Measurements from ENCODE around the gene TLDC2. TPM values are rescaled to one million over a fixed set of nuclear protein-coding genes. Genes with fewer than 3 reads are reported as not detected.

Gene TLDC2
- total RNA-seq, 1 experiment from 2014 or later, result not detected

GRCh38 chr20:36860811-36861624 is 14.9 kb upstream of the TLDC2 start:
- no peaks in the 10 kb centered on the region for H3K27me3 ChIP-seq (ENCODE audit: low read length)
- H3K36me3 ChIP-seq (ENCODE audit: insufficient read depth, low read length), result peaks cover 4% of the 10 kb centered on the region; the same call in 1 of the 2 replicates
- H3K4me2 ChIP-seq (ENCODE audit: low read depth, low read length, poor library complexity, severe bottlenecking), result peak overlapping the region; percentile 94
- H2AFZ ChIP-seq (ENCODE audit: low read length), result no peak overlapping the region
- H3K4me3 ChIP-seq (ENCODE audit: low read length), result peak overlapping the region; percentile 87
- no peaks in the 10 kb centered on the region for H3K9me3 ChIP-seq (ENCODE audit: low read length)
- DNase-seq, result peak; percentile 64
- peaks cover 18% of the 10 kb centered on the region; the same call in 1 of the 2 replicates for H4K20me1 ChIP-seq (ENCODE audit: insufficient read depth, low read depth, low read length)
- H3K9ac ChIP-seq (ENCODE audit: low read length), result peak overlapping the region; percentile 97
- H3K27ac ChIP-seq (ENCODE audit: low read length), result peak overlapping the region; percentile 98
- H3K79me2 ChIP-seq (ENCODE audit: low read length), result peaks cover 74% of the 10 kb centered on the region
- H3K9me2 ChIP-seq (replicated peaks; ENCODE audit: insufficient read depth, low read length), result no peaks in the 10 kb centered on the region
- H3K4me1 ChIP-seq (ENCODE audit: low read length), result peaks cover 66% of the 10 kb centered on the region

- Histone ChIP-seq H3K9ac (ENCODE audit: low read length) (peak overlapping the region; percentile 97), H3K79me2 (ENCODE audit: low read length) (peaks cover 68% of the 10 kb centered on the region), H3K4me2 (ENCODE audit: low read depth, low read length, poor library complexity, severe bottlenecking) (peak overlapping the region; percentile 94), H3K4me3 (ENCODE audit: low read length) (peak overlapping the region; percentile 87), H4K20me1 (ENCODE audit: insufficient read depth, low read depth, low read length) (peaks cover 12% of the 10 kb centered on the region; the same call in 1 of the 2 replicates), H3K4me1 (ENCODE audit: low read length) (peaks cover 60% of the 10 kb centered on the region), H3K27ac (ENCODE audit: low read length) (peak overlapping the region; percentile 98), H2AFZ (ENCODE audit: low read length) (no peak overlapping the region), H3K9me3 (ENCODE audit: low read length) (no peaks in the 10 kb centered on the region), H3K9me2 (replicated peaks; ENCODE audit: insufficient read depth, low read length) (no peaks in the 10 kb centered on the region), H3K36me3 (ENCODE audit: insufficient read depth, low read length) (peaks cover 4% of the 10 kb centered on the region; the same call in 1 of the 2 replicates), H3K27me3 (ENCODE audit: low read length) (no peaks in the 10 kb centered on the region)
- DNase-seq, result no peak
These were observed 14.4 kb upstream of the TLDC2 start for GRCh38 chr20:36861625-36861874.

DNA sequence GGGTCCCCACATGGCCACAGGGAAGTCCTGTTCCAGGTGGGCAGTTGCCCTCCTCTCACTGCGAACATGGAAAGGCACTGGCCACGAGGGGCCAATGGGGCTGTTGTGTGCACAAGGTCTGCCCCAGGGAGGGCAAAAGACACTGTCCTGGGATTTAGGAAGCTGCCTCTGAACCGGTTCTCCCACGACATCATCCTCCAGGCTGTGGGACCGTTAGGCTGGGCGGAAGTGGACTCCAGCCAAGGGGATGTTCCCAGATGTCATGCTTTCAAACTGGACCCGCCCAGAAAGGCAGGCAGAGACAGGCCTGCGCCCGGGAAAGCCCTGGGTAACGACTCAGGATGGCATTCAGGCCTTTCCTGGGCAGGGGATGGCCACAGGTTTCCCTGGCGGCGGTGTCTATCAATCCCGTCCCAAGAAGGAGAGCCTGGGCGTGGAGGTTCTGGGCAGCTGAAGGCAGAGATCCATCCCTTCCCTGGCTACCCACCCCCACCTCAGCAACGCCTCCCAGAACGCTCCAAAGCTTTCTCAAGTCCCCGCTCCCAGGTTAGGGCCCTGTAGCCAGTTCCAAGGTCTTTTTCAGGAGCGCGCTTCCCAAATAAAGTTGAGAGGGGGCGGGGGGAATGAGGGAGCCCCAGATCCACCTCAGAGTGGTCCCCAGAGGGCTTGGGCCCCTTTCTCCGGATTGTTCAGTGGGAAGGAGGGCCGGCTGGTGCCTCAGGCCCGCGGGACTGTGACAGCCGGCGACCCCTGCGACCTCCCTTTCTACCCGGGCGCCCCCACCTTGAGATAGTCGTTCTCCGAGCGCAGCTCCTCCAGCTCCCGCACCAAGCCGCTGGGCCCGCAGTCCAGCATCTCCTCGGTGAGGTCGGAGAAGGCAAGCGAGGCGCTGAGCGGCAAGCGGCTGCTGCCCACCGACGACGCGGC is 13.8 kb upstream of the TLDC2 start:
- peak overlapping the region; percentile 94 for H3K4me2 ChIP-seq (ENCODE audit: low read depth, low read length, poor library complexity, severe bottlenecking)
- peak overlapping the region; percentile 87 for H3K4me3 ChIP-seq (ENCODE audit: low read length)
- no peak overlapping the region for H2AFZ ChIP-seq (ENCODE audit: low read length)
- no peaks in the 10 kb centered on the region for H3K9me3 ChIP-seq (ENCODE audit: low read length)
- peaks cover 58% of the 10 kb centered on the region for H3K4me1 ChIP-seq (ENCODE audit: low read length)
- no peaks in the 10 kb centered on the region for H3K9me2 ChIP-seq (replicated peaks; ENCODE audit: insufficient read depth, low read length)
- peak; percentile 63 for DNase-seq
- H3K79me2 ChIP-seq (ENCODE audit: low read length), result peaks cover 62% of the 10 kb centered on the region
- H3K27me3 ChIP-seq (ENCODE audit: low read length), result no peaks in the 10 kb centered on the region
- H3K27ac ChIP-seq (ENCODE audit: low read length), result peak overlapping the region; percentile 98
- peaks cover 4% of the 10 kb centered on the region; the same call in 1 of the 2 replicates for H3K36me3 ChIP-seq (ENCODE audit: insufficient read depth, low read length)
- peaks cover 8% of the 10 kb centered on the region; the same call in 1 of the 2 replicates for H4K20me1 ChIP-seq (ENCODE audit: insufficient read depth, low read depth, low read length)
- H3K9ac ChIP-seq (ENCODE audit: low read length), result peak overlapping the region; percentile 97

- peak; percentile 55 for DNase-seq
- H2AFZ ChIP-seq (ENCODE audit: low read length), result no peak overlapping the region
- peak overlapping the region; percentile 98 for H3K27ac ChIP-seq (ENCODE audit: low read length)
- H4K20me1 ChIP-seq (ENCODE audit: insufficient read depth, low read depth, low read length), result no peaks in the 10 kb centered on the region; the same call in 1 of the 2 replicates
- peak overlapping the region; percentile 87 for H3K4me3 ChIP-seq (ENCODE audit: low read length)
- H3K36me3 ChIP-seq (ENCODE audit: insufficient read depth, low read length), result peaks cover 4% of the 10 kb centered on the region; the same call in 1 of the 2 replicates
- peak overlapping the region; percentile 94 for H3K4me2 ChIP-seq (ENCODE audit: low read depth, low read length, poor library complexity, severe bottlenecking)
- no peaks in the 10 kb centered on the region for H3K9me3 ChIP-seq (ENCODE audit: low read length)
- peaks cover 53% of the 10 kb centered on the region for H3K79me2 ChIP-seq (ENCODE audit: low read length)
- H3K9me2 ChIP-seq (replicated peaks; ENCODE audit: insufficient read depth, low read length), result no peaks in the 10 kb centered on the region
- H3K27me3 ChIP-seq (ENCODE audit: low read length), result no peaks in the 10 kb centered on the region
- H3K9ac ChIP-seq (ENCODE audit: low read length), result peak overlapping the region; percentile 97
- H3K4me1 ChIP-seq (ENCODE audit: low read length), result peaks cover 49% of the 10 kb centered on the region
These were observed 12.9 kb upstream of the TLDC2 start for GRCh38 chr20:36862857-36863668.

GRCh38 chr20:36865076-36865860 is 10.7 kb upstream of the TLDC2 start:
- Histone ChIP-seq H2AFZ (ENCODE audit: low read length) (no peak overlapping the region), H3K27ac (ENCODE audit: low read length) (no peak overlapping the region), H3K4me1 (ENCODE audit: low read length) (peaks cover 29% of the 10 kb centered on the region), H3K9me3 (ENCODE audit: low read length) (no peaks in the 10 kb centered on the region), H3K9ac (ENCODE audit: low read length) (no peak overlapping the region), H3K36me3 (ENCODE audit: insufficient read depth, low read length) (peaks cover 4% of the 10 kb centered on the region; the same call in 1 of the 2 replicates), H3K4me2 (ENCODE audit: low read depth, low read length, poor library complexity, severe bottlenecking) (no peak overlapping the region), H4K20me1 (ENCODE audit: insufficient read depth, low read depth, low read length) (no peaks in the 10 kb centered on the region; the same call in 1 of the 2 replicates), H3K79me2 (ENCODE audit: low read length) (peaks cover 31% of the 10 kb centered on the region), H3K27me3 (ENCODE audit: low read length) (no peaks in the 10 kb centered on the region), H3K9me2 (replicated peaks; ENCODE audit: insufficient read depth, low read length) (no peaks in the 10 kb centered on the region), H3K4me3 (ENCODE audit: low read length) (no peak overlapping the region)
- DNase-seq, result no peak

GRCh38 chr20:36865861-36866149 is 10.1 kb upstream of the TLDC2 start:
- H3K4me3 ChIP-seq (ENCODE audit: low read length), result no peak overlapping the region
- H4K20me1 ChIP-seq (ENCODE audit: insufficient read depth, low read depth, low read length), result no peaks in the 10 kb centered on the region; the same call in 1 of the 2 replicates
- H3K79me2 ChIP-seq (ENCODE audit: low read length), result peaks cover 26% of the 10 kb centered on the region
- DNase-seq, result no peak
- H3K36me3 ChIP-seq (ENCODE audit: insufficient read depth, low read length), result peaks cover 4% of the 10 kb centered on the region; the same call in 1 of the 2 replicates
- H2AFZ ChIP-seq (ENCODE audit: low read length), result no peak overlapping the region
- no peak overlapping the region for H3K4me2 ChIP-seq (ENCODE audit: low read depth, low read length, poor library complexity, severe bottlenecking)
- no peak overlapping the region for H3K9ac ChIP-seq (ENCODE audit: low read length)
- peaks cover 23% of the 10 kb centered on the region for H3K4me1 ChIP-seq (ENCODE audit: low read length)
- no peaks in the 10 kb centered on the region for H3K9me2 ChIP-seq (replicated peaks; ENCODE audit: insufficient read depth, low read length)
- H3K9me3 ChIP-seq (ENCODE audit: low read length), result no peaks in the 10 kb centered on the region
- H3K27ac ChIP-seq (ENCODE audit: low read length), result no peak overlapping the region
- H3K27me3 ChIP-seq (ENCODE audit: low read length), result no peaks in the 10 kb centered on the region

- no peak overlapping the region for H3K4me2 ChIP-seq (ENCODE audit: low read depth, low read length, poor library complexity, severe bottlenecking)
- no peaks in the 10 kb centered on the region for H3K27me3 ChIP-seq (ENCODE audit: low read length)
- no peak overlapping the region for H3K27ac ChIP-seq (ENCODE audit: low read length)
- no peak for DNase-seq
- no peaks in the 10 kb centered on the region; the same call in 1 of the 2 replicates for H4K20me1 ChIP-seq (ENCODE audit: insufficient read depth, low read depth, low read length)
- no peak overlapping the region for H2AFZ ChIP-seq (ENCODE audit: low read length)
- peaks cover 20% of the 10 kb centered on the region for H3K4me1 ChIP-seq (ENCODE audit: low read length)
- peaks cover 22% of the 10 kb centered on the region for H3K79me2 ChIP-seq (ENCODE audit: low read length)
- H3K36me3 ChIP-seq (ENCODE audit: insufficient read depth, low read length), result peaks cover 2% of the 10 kb centered on the region; the same call in 1 of the 2 replicates
- H3K9me3 ChIP-seq (ENCODE audit: low read length), result no peaks in the 10 kb centered on the region
- no peaks in the 10 kb centered on the region for H3K9me2 ChIP-seq (replicated peaks; ENCODE audit: insufficient read depth, low read length)
- H3K4me3 ChIP-seq (ENCODE audit: low read length), result no peak overlapping the region
- H3K9ac ChIP-seq (ENCODE audit: low read length), result no peak overlapping the region
These were observed 9.8 kb upstream of the TLDC2 start for GRCh38 chr20:36866164-36866563.
